A549 (cell line): ENCODE results near the gene ZNF467. TPM values are rescaled to one million over a fixed set of nuclear protein-coding genes. Genes with fewer than 3 reads are reported as not detected.
A peak's percentile ranks its signal among the peaks of the same experiment; 100 is the strongest.

Experiments used
- ATAC-seq, 2 experiments: fragments of 200-7000 bp in 1 of 2; fragments of >200 bp in 1 of 2; cut with Nextera tagmentation in 1 of 2; cut with Tn5 transposase in 1 of 2; 3 replicates each; pipeline versions ENCODE4 v1.8.0 to v1.9.1; 2018 to 2020; ENCODE audit warnings: mild to moderate bottlenecking in 1 of 2, moderate library complexity in 1 of 2
- CTCF ChIA-PET: fragments of 300-600 bp; sonication (Branson Sonifier 250); formaldehyde crosslinking; extraction: SDS; loops from one replicate; lab custom pipeline; 2021; ENCODE audit warnings: antibody characterized with exemption, inconsistent platforms; lab: Yijun Ruan, JAX
- POLR2A ChIA-PET: fragments of 350-600 bp; formaldehyde crosslinking; extraction: SDS; loops from one replicate; lab custom pipeline; 2021; ENCODE audit warnings: antibody characterized with exemption, inconsistent platforms; lab: Yijun Ruan, JAX
- DNase-seq, 2 experiments: peaks; one replicate each; pipeline versions ENCODE4 v3.0.0 to v3.0.0-alpha.2; 2011 to 2016; ENCODE audit warnings: low read depth in 1 of 2, low spot score in 1 of 2
- FAIRE-seq: peaks from 2 replicates; lab custom pipeline; 2011; peaks lifted over from hg19 to GRCh38; lab: Jason Lieb, UNC
- H3K27ac ChIP-seq, 2 experiments: fragments of >200 bp; sonication (Bioruptor Twin); formaldehyde crosslinking; 3 replicates each; pipeline ENCODE4 v1.5.1; 2016 to 2017
- H3K4me1 ChIP-seq: fragments of >200 bp; sonication (Bioruptor Twin); formaldehyde crosslinking; 3 replicates; pipeline ENCODE4 v1.6.1; 2016
- H3K4me2 ChIP-seq: fragments of >200 bp; sonication (Bioruptor Twin); formaldehyde crosslinking; 3 replicates; pipeline ENCODE4 v1.6.1; 2016
- H3K4me3 ChIP-seq: fragments of >200 bp; sonication (Bioruptor Twin); formaldehyde crosslinking; 3 replicates; pipeline ENCODE4 v1.5.1; 2016
- H3K9me3 ChIP-seq: fragments of >200 bp; sonication (Bioruptor Twin); formaldehyde crosslinking; 3 replicates; pipeline ENCODE4 v1.6.1; 2016
- CEBPB ChIP-seq, 2 experiments: fragments of >200 bp in 1 of 2; sonication (Bioruptor Twin) in 1 of 2; formaldehyde crosslinking in 1 of 2; IDR thresholded peaks; 2 replicates each; pipeline ENCODE4 v1.6.1; 2012 to 2016
- EHMT2 ChIP-seq: fragments of 200-600 bp; sonication (generic); IDR thresholded peaks from 2 replicates; pipeline ENCODE4 v1.6.1; 2016; ENCODE audit warnings: antibody characterized with exemption, low read depth, mild to moderate bottlenecking, moderate library complexity
- EP300 ChIP-seq, 2 experiments: fragments of >200 bp; sonication (Bioruptor Twin); formaldehyde crosslinking; IDR thresholded peaks; 2 replicates in 1 of 2; 3 replicates in 1 of 2; pipeline ENCODE4 v1.6.1; 2016 to 2017
- ESRRA ChIP-seq: fragments of 150-350 bp; IDR thresholded peaks from 2 replicates; pipeline ENCODE4 v1.6.1; 2014; ENCODE audit warnings: mild to moderate bottlenecking, low read length, borderline replicate concordance
- FOSB ChIP-seq: fragments of 250-450 bp; sonication (Bioruptor Pico); IDR thresholded peaks from 2 replicates; pipeline ENCODE4 v1.5.0; 2020; ENCODE audit warnings: mild to moderate bottlenecking, moderate library complexity
- FOSL2 ChIP-seq, 2 experiments: fragments of 450-650 bp in 1 of 2; fragments of >200 bp in 1 of 2; sonication (Bioruptor Twin) in 1 of 2; formaldehyde crosslinking; IDR thresholded peaks; 2 replicates each; pipeline versions ENCODE4 v1.5.0 to v1.6.1; 2016 to 2020; ENCODE audit warnings: mild to moderate bottlenecking in 1 of 2, moderate library complexity in 1 of 2
- FOXS1 ChIP-seq: fragments of 250-450 bp; sonication (Bioruptor Pico); IDR thresholded peaks from 2 replicates; pipeline ENCODE4 v1.5.0; 2020; ENCODE audit warnings: mild to moderate bottlenecking, moderate library complexity
- GATA3 ChIP-seq: IDR thresholded peaks from 2 replicates; pipeline ENCODE4 v1.6.1; 2012; ENCODE audit warnings: borderline replicate concordance
- HOXA7 ChIP-seq: fragments of 250-450 bp; sonication (Bioruptor Pico); IDR thresholded peaks from 2 replicates; pipeline ENCODE4 v1.5.0; 2020; ENCODE audit warnings: mild to moderate bottlenecking, moderate library complexity
- HOXB13 ChIP-seq: fragments of 250-450 bp; sonication (Bioruptor Pico); IDR thresholded peaks from 2 replicates; pipeline ENCODE4 v1.5.0; 2020; ENCODE audit warnings: low read depth, mild to moderate bottlenecking, moderate library complexity
- HOXB5 ChIP-seq: fragments of 250-450 bp; sonication (Bioruptor Pico); IDR thresholded peaks from 2 replicates; pipeline ENCODE4 v1.5.0; 2020; ENCODE audit warnings: mild to moderate bottlenecking, moderate library complexity
- KDM1A ChIP-seq: fragments of 200-600 bp; sonication (generic); IDR thresholded peaks from 2 replicates; pipeline ENCODE4 v1.6.1; 2016; ENCODE audit warnings: low read depth, mild to moderate bottlenecking
- KDM5A ChIP-seq: fragments of 200-600 bp; sonication (generic); IDR thresholded peaks from 2 replicates; pipeline ENCODE4 v1.6.1; 2016; ENCODE audit warnings: antibody characterized with exemption, mild to moderate bottlenecking
- MAFK ChIP-seq: fragments of 450-650 bp; IDR thresholded peaks from 2 replicates; pipeline ENCODE4 v1.6.1; 2014; ENCODE audit not compliant: partially characterized antibody
- NR3C1 ChIP-seq: fragments of >200 bp; sonication (Bioruptor Twin); formaldehyde crosslinking; IDR thresholded peaks from 3 replicates; pipeline ENCODE4 v1.6.1; 2017
- POLR2AphosphoS2 ChIP-seq: conservative IDR thresholded peaks from 2 replicates; pipeline ENCODE4 v1.6.1; 2012; ENCODE audit warnings: low read length, improper control_type of control experiment, inconsistent platforms
- RARB ChIP-seq: fragments of 250-450 bp; sonication (Bioruptor Pico); IDR thresholded peaks from 2 replicates; pipeline ENCODE4 v1.8.0; 2021; ENCODE audit warnings: mild to moderate bottlenecking, moderate library complexity
- RCOR1 ChIP-seq: fragments of 150-350 bp; IDR thresholded peaks from 2 replicates; pipeline ENCODE4 v1.6.1; 2014; ENCODE audit warnings: antibody characterized with exemption, low read length, low read depth
- RFX5 ChIP-seq: fragments of 450-650 bp; IDR thresholded peaks from 2 replicates; pipeline ENCODE4 v1.7.1; 2014; ENCODE audit warnings: antibody characterized with exemption, mild to moderate bottlenecking, moderate library complexity
- RNF2 ChIP-seq: fragments of 200-600 bp; sonication (generic); IDR thresholded peaks from 2 replicates; pipeline ENCODE4 v1.6.1; 2016; ENCODE audit warnings: low read depth, mild to moderate bottlenecking, antibody characterized with exemption, moderate library complexity, borderline replicate concordance
- SMC3 ChIP-seq: fragments of >200 bp; sonication (Bioruptor Twin); formaldehyde crosslinking; IDR thresholded peaks from 3 replicates; pipeline ENCODE4 v1.6.1; 2018; ENCODE audit warnings: inconsistent platforms
- SREBF2 ChIP-seq: fragments of 450-650 bp; IDR thresholded peaks from 2 replicates; pipeline ENCODE4 v1.6.1; 2014; ENCODE audit warnings: mild to moderate bottlenecking, moderate library complexity
- TFCP2L1 ChIP-seq: fragments of 250-450 bp; sonication (Bioruptor Pico); IDR thresholded peaks from 2 replicates; pipeline ENCODE4 v1.5.0; 2021; ENCODE audit warnings: mild to moderate bottlenecking
- ZSCAN20 ChIP-seq: fragments of 250-450 bp; sonication (Bioruptor Pico); IDR thresholded peaks from 2 replicates; pipeline ENCODE4 v1.8.0; 2022; ENCODE audit warnings: mild to moderate bottlenecking, moderate library complexity
- WGBS: methylation state at CpG from one replicate; pipeline ENCODE4 v1.1.6; 2017; ENCODE audit errors: missing lambda C conversion rate; 5-methylcytosine and 5-hydroxymethylcytosine counted together
- polyA plus RNA-seq, 4 experiments: library from polyadenylated mRNA; depleted of rRNA in 3 of 4; stranded (reverse); fragments of >200 nt; fragmentation: RNase III in 1 of 4; extraction: RNeasy Plus Mini Kit Qiagen cat#74134 plus additional on column Dnase treatment in 1 of 4; gene quantifications; 2 replicates in 3 of 4; 3 replicates in 1 of 4; pipeline ENCODE4 v1.2.3, GENCODE V29; 2011 to 2017
- TF ChIP-seq, protein P1 (sequence below): fragments of 250-450 bp; sonication (Bioruptor Pico); IDR thresholded peaks from 2 replicates; pipeline ENCODE4 v1.5.0; 2020; ENCODE audit warnings: low read depth, mild to moderate bottlenecking, moderate library complexity
- TF ChIP-seq, protein P2 (sequence below): fragments of 450-650 bp; IDR thresholded peaks from 2 replicates; pipeline ENCODE4 v1.6.1; 2014; ENCODE audit warnings: antibody characterized with exemption

The ZNF467 gene
- polyA plus RNA-seq, 2 of the 4 experiments (the other 2 are of a cell fraction) = 3.1 to 3.3 TPM

DNA sequence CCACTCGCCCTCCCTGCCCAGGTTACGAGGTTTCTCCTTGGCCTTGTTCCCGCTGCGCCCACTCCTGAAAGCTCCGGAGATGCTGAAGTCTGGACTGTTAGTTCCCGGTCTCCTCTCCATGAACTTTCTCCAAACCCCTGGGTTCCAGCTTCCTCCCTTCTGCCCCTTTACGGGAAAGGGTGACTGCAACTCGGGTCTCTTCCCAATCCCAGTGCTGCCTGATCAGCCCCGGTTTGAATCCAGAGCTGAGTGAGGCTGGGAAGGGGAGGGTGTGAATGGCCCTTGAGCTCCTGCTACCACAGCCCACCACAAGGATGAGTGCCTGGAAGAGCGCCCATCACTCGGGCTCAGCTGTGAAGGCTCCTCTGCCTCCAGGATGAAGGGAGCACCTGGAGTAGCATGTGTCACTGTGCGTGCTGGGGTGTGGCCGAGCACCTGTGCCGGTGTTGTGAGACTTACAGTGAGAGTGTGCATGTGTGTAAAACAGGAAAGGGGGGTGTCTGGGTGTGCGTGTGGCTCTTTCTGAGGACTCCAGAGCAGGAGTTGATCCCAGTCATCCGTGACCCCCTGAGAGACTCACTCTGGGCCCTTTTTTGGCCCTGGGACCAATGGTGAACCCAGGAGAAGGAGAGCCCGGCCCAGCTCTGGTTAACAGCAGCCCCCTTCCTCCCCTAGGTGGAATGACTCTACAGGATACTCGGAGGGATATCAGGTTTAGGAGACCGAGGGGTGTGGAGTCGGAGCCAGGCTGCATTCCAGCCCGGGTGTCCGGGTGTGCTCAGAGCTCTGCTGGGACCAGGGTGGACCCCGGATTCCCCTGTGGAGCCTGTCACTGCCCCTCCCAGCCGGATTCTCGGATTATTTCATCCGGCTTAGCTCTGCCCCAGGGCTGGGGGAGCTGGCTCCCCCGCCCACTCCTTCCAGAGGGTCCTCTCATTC lies 1.1 kb upstream of the ZNF467 start:
- no peak for FAIRE-seq
- Histone ChIP-seq H3K4me1 (peaks cover 16% of the 10 kb centered on the region), H3K4me3 (peak overlapping the region; percentile 90; the same call in 2 of the 3 replicates), H3K4me2 (peak overlapping the region; percentile 97), H3K27ac (peak overlapping the region; percentile 85 to 99; a peak in 4 of 6 replicates), H3K9me3 (no peaks in the 10 kb centered on the region)
- ATAC-seq = peak in 1 of 2 experiments; percentile 14; a peak in 3 of 6 replicates
- TF ChIP-seq EP300 (IDR thresholded peaks at IDR 0.05) (no peak), CEBPB (IDR thresholded peaks at IDR 0.05) (no peak), HOXA7 (CRISPR knock-in tag) (no peak), ZSCAN20 (CRISPR knock-in tag) (no peak), MAFK (no peak), HOXB13 (CRISPR knock-in tag) (no peak), TFCP2L1 (CRISPR knock-in tag) (no peak), KDM5A (no peak), RFX5 (no peak), SMC3 (no peak), EHMT2 (no peak)
- TF ChIP-seq, protein P1, sequence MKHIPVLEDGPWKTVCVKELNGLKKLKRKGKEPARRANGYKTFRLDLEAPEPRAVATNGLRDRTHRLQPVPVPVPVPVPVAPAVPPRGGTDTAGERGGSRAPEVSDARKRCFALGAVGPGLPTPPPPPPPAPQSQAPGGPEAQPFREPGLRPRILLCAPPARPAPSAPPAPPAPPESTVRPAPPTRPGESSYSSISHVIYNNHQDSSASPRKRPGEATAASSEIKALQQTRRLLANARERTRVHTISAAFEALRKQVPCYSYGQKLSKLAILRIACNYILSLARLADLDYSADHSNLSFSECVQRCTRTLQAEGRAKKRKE (CRISPR knock-in tag) = no peak
- ChIA-PET CTCF (interaction anchor here (1.1 to 2.0 kb wide), 6 partner anchors 11 to 112 kb away, joined by 3 to 5 read pairs (median 4); no protein-coding TSS in a partner anchor), POLR2A (no interaction called here)
- 79% methylated on average over 22 of the region's 27 CpGs for WGBS
- DNase-seq = peak in 1 of 2 experiments; percentile 11

DNA sequence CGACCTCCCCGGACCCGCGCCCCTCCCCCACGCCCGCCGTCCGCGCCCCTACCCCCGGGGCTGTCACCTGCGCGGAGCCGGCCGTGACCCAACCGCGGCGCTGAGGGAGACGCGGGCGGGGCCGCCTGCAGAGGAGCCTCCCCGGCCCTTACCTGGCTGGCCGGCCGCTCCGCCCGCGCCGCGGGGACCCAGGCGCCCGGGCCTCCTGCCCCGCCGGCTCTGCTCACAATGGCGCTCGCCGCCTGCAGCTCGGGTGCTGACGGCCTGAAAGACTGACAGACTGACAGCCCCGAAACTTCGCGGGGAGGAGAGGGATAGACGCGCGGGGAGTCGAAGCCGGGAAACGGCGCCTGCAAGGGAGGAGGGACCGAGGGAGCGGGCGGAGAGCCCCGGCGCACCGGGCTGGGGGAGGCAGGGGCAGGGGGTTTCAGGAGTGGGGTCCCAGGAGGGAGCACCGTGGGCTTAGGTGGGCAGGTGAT lies 393 bp downstream of the ZNF467 start:
- Histone ChIP-seq H3K4me2 (peak overlapping the region; percentile 97), H3K4me3 (peak overlapping the region; percentile 90), H3K4me1 (peaks cover 16% of the 10 kb centered on the region), H3K27ac (peak overlapping the region; percentile 85 to 99), H3K9me3 (no peaks in the 10 kb centered on the region)
- ATAC-seq = no peak
- WGBS = 0% methylated on average over 4 of the region's 55 CpGs
- no peak for DNase-seq
- TF ChIP-seq, protein P2, sequence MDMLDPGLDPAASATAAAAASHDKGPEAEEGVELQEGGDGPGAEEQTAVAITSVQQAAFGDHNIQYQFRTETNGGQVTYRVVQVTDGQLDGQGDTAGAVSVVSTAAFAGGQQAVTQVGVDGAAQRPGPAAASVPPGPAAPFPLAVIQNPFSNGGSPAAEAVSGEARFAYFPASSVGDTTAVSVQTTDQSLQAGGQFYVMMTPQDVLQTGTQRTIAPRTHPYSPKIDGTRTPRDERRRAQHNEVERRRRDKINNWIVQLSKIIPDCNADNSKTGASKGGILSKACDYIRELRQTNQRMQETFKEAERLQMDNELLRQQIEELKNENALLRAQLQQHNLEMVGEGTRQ = no peak
- no peak for TF ChIP-seq ESRRA
- TF ChIP-seq RCOR1 = no peak
- TF ChIP-seq RNF2 = no peak
- TF ChIP-seq HOXB5 = no peak
- TF ChIP-seq NR3C1 = no peak
- TF ChIP-seq FOSL2 (IDR thresholded peaks at IDR 0.05) = no peak
- TF ChIP-seq FOSL2 (CRISPR knock-in tag; IDR thresholded peaks at IDR 0.05) = no peak
- TF ChIP-seq FOXS1 (CRISPR knock-in tag) = no peak
- TF ChIP-seq SMC3 = no peak
- TF ChIP-seq FOSB = no peak
- no peak for TF ChIP-seq GATA3
- TF ChIP-seq SREBF2 = no peak
- TF ChIP-seq RARB (CRISPR knock-in tag) = no peak
- no peak for TF ChIP-seq HOXB13 (CRISPR knock-in tag)
- no peak for TF ChIP-seq KDM1A
- no peak for TF ChIP-seq POLR2AphosphoS2
- CTCF ChIA-PET = interaction anchor here (1.3 to 2.0 kb wide), 2 partner anchors 10 to 34 kb away, joined by 3 to 4 read pairs; no protein-coding TSS in a partner anchor
- POLR2A ChIA-PET = no interaction called here
- no peak for FAIRE-seq
